OCI-LY1 (cell line): ENCODE measurements around the gene NDUFAF8.

ENCODE experiments used
- CTCF ChIP-seq: fragments of 200-600 bp; sonication (generic), shearing (Covaris generic); IDR thresholded peaks from 2 replicates; pipeline ENCODE4 v1.5.1; 2017; ENCODE audit warnings: mild to moderate bottlenecking, antibody characterized with exemption, low read length, moderate library complexity, mixed read lengths
- EZH2 ChIP-seq: fragments of 200-600 bp; sonication (generic), shearing (Covaris generic); IDR thresholded peaks from 2 replicates; pipeline ENCODE4 v1.8.0; 2017; ENCODE audit warnings: borderline replicate concordance, mixed run types, mild to moderate bottlenecking, antibody characterized with exemption, low read length, moderate library complexity, mixed read lengths

DNA sequence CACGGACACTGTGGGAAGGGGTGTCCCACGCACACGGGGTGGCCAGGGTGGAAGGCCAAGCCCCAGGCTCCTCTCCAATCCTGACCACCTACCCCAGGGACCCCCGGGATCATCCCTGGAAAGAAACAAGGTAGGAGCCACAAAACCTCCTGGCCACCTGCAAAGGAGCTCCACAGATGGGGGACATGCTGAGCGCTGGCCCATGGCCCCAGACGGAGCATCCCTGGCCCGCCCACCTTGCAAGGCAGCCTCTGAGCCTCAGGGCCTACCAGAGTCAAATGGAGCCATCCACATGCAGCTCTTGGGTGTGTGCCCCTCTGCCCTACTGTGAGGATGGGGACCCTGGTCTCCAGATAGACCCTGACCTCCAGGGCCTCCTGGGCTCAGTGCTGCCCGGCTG is 39.7 kb downstream of the NDUFAF8 start:
- TF ChIP-seq CTCF (no peak), EZH2 (no peak)
